GM06990 (cell line): ENCODE data around the gene ATP5ME.

Experiments used
- DNase-seq: peaks from one replicate; pipeline ENCODE4 v3.0.0-alpha.2; 2011; ENCODE audit not compliant: insufficient read length; ENCODE audit errors: extremely low read depth
- H3K27me3 ChIP-seq: replicated peaks from 2 replicates; pipeline ENCODE4 v1.6.0; 2011; ENCODE audit warnings: low read length; ENCODE audit not compliant: control insufficient read depth, insufficient read depth
- H3K36me3 ChIP-seq: 2 replicates; pipeline ENCODE4 v1.5.1; 2011; ENCODE audit warnings: low read length; ENCODE audit not compliant: control insufficient read depth, insufficient read depth
- H3K4me3 ChIP-seq: replicated peaks from 2 replicates; pipeline ENCODE4 v1.5.1; 2011; ENCODE audit warnings: low read depth, mild to moderate bottlenecking, control low read depth, low read length
- TF ChIP-seq, protein P1 (sequence below): IDR thresholded peaks from 2 replicates; pipeline ENCODE4 v1.5.1; 2011; ENCODE audit warnings: low read length, control low read depth, mild to moderate bottlenecking, inconsistent platforms; ENCODE audit not compliant: insufficient read depth, poor library complexity, severe bottlenecking

ATP5ME gene

GRCh38 chr4:686413-687040, 12.5 kb upstream of the ATP5ME start:
- Histone ChIP-seq H3K4me3 (no peak overlapping the region), H3K27me3 (no peaks in the 10 kb centered on the region), H3K36me3 (no peaks in the 10 kb centered on the region)
- TF ChIP-seq, protein P1, sequence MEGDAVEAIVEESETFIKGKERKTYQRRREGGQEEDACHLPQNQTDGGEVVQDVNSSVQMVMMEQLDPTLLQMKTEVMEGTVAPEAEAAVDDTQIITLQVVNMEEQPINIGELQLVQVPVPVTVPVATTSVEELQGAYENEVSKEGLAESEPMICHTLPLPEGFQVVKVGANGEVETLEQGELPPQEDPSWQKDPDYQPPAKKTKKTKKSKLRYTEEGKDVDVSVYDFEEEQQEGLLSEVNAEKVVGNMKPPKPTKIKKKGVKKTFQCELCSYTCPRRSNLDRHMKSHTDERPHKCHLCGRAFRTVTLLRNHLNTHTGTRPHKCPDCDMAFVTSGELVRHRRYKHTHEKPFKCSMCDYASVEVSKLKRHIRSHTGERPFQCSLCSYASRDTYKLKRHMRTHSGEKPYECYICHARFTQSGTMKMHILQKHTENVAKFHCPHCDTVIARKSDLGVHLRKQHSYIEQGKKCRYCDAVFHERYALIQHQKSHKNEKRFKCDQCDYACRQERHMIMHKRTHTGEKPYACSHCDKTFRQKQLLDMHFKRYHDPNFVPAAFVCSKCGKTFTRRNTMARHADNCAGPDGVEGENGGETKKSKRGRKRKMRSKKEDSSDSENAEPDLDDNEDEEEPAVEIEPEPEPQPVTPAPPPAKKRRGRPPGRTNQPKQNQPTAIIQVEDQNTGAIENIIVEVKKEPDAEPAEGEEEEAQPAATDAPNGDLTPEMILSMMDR: no peak
- peak; percentile 14 for DNase-seq

GRCh38 chr4:685679-686412, 11.8 kb upstream of the ATP5ME start:
- TF ChIP-seq, protein P1: no peak
- Histone ChIP-seq H3K4me3 (no peak overlapping the region), H3K27me3 (no peaks in the 10 kb centered on the region), H3K36me3 (no peaks in the 10 kb centered on the region)
- DNase-seq: peak; percentile 15

GRCh38 chr4:684623-685327, 10.7 kb upstream of the ATP5ME start:
- TF ChIP-seq, protein P1: no peak
- no peak overlapping the region for H3K4me3 ChIP-seq
- H3K27me3 ChIP-seq: no peaks in the 10 kb centered on the region
- H3K36me3 ChIP-seq: no peaks in the 10 kb centered on the region
- peak; percentile 18 for DNase-seq

DNA sequence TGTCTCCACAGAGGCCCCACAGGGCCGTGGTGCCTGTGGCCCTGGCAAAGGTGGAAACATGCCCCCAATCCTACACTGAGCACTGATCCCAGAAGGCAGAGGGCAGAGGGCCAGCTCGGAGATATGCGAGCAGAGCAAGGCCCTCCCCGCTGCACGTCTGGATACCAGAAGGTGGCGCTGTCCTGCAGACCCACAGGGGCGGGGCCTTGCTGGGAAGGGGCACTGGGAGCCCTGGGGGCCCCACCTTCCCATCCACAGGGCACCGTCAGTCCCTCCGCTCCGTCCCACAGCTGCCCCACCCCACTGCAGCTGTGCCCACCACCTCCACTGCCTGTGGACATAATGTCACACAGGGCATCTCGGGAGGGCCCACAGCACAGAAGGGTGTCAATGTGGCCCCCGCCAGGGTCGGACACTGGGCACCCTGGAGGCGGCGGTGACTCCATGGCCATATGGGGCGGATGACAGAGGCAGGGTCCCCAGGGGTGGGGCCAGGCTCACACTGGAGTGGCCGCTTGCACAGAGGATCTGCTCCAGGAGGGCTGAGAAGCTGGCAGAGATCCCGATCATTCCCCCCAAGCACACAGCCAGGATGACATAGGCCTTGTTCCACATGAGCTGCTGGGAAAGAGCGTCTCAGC, 10.0 kb upstream of the ATP5ME start:
- peak; percentile 46 for DNase-seq
- no peaks in the 10 kb centered on the region for H3K36me3 ChIP-seq
- no peaks in the 10 kb centered on the region for H3K27me3 ChIP-seq
- TF ChIP-seq, protein P1: peak; percentile 68
- H3K4me3 ChIP-seq: no peak overlapping the region

DNA sequence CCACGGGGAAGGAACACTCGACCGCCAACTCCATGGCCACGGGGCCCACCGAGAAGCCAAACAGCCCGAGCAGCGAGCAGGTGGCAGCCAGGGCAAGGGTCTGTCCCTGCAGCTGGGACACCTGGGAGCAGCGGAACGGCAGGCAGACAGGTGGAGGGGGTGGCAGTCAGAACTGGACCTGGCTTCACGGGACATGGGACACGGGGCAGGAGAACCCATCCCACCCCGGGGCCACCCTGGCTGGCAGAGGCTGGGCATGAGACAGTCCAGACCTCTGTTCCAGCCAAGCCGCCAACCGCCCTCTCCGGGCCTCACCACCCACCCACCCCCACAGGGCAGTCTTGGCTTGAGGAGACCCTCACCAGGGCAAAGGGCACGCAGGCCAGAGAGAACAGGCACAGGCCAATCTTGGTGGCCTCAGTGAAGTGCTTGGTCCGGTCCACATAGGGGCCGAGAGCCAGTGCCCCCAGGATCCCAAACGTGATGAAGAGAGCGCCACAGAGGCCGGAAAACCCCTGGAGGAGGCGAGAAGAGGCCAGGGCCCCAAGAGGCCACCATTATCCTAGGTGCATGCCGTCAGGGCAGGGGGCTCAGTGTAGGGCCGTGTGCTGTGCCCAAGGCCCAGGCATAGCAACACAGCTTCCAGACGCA, 9.3 kb upstream of the ATP5ME start:
- Histone ChIP-seq H3K27me3 (no peaks in the 10 kb centered on the region), H3K4me3 (no peak overlapping the region), H3K36me3 (no peaks in the 10 kb centered on the region)
- TF ChIP-seq, protein P1: no peak
- peak; percentile 17 for DNase-seq
